Measurements from ENCODE around the gene OPCML. TPM values are rescaled to one million over a fixed set of nuclear protein-coding genes. Genes with fewer than 3 reads are reported as not detected.

Gene OPCML
- total RNA-seq, 2 donors from 2014 or later, result 0.34 TPM; not detected in 1

GRCh38 chr11:132888226-132888625, 644.1 kb downstream of the OPCML start:
- no peaks in the 10 kb centered on the region for H3K4me1 ChIP-seq (replicated peaks)
- no peak for DNase-seq (ENCODE audit: low spot score)
- H3K27me3 ChIP-seq (replicated peaks; ENCODE audit: insufficient read depth), result no peaks in the 10 kb centered on the region
- intact Hi-C loops (cut with DNase I), result no loop called here
- no peaks in the 10 kb centered on the region for H3K9me3 ChIP-seq
- TF ChIP-seq, protein P1, sequence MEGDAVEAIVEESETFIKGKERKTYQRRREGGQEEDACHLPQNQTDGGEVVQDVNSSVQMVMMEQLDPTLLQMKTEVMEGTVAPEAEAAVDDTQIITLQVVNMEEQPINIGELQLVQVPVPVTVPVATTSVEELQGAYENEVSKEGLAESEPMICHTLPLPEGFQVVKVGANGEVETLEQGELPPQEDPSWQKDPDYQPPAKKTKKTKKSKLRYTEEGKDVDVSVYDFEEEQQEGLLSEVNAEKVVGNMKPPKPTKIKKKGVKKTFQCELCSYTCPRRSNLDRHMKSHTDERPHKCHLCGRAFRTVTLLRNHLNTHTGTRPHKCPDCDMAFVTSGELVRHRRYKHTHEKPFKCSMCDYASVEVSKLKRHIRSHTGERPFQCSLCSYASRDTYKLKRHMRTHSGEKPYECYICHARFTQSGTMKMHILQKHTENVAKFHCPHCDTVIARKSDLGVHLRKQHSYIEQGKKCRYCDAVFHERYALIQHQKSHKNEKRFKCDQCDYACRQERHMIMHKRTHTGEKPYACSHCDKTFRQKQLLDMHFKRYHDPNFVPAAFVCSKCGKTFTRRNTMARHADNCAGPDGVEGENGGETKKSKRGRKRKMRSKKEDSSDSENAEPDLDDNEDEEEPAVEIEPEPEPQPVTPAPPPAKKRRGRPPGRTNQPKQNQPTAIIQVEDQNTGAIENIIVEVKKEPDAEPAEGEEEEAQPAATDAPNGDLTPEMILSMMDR (IDR thresholded peaks at IDR 0.05), result no peak
- TF ChIP-seq POLR2AphosphoS5 (IDR thresholded peaks at IDR 0.05), result no peak
- no peak overlapping the region for H3K4me3 ChIP-seq
- WGBS, result 46% methylated on average over 6 of the region's 6 CpGs
- no peaks in the 10 kb centered on the region for H3K36me3 ChIP-seq
- H3K27ac ChIP-seq, result no peak overlapping the region

GRCh38 chr11:132886335-132886734, 646.0 kb downstream of the OPCML start:
- Histone ChIP-seq H3K36me3 (no peaks in the 10 kb centered on the region), H3K27me3 (replicated peaks; ENCODE audit: insufficient read depth) (no peaks in the 10 kb centered on the region), H3K4me3 (no peak overlapping the region), H3K9me3 (no peaks in the 10 kb centered on the region), H3K27ac (no peak overlapping the region), H3K4me1 (replicated peaks) (no peaks in the 10 kb centered on the region)
- DNase-seq (ENCODE audit: low spot score), result no peak
- TF ChIP-seq, protein P1 (IDR thresholded peaks at IDR 0.05), result no peak
- TF ChIP-seq POLR2AphosphoS5 (IDR thresholded peaks at IDR 0.05) (no peak), POLR2A (IDR thresholded peaks at IDR 0.05) (no peak)
- WGBS, result 62% methylated on average over 6 of the region's 6 CpGs
- intact Hi-C loops (cut with DNase I), result no loop called here

- H3K27ac ChIP-seq, result no peak overlapping the region
- no peaks in the 10 kb centered on the region for H3K9me3 ChIP-seq
- 73% methylated on average over 3 of the region's 3 CpGs for WGBS
- H3K36me3 ChIP-seq, result no peaks in the 10 kb centered on the region
- H3K4me3 ChIP-seq, result no peak overlapping the region
- intact Hi-C loops (cut with DNase I), result no loop called here
- H3K27me3 ChIP-seq (replicated peaks; ENCODE audit: insufficient read depth), result no peaks in the 10 kb centered on the region
- no peak for DNase-seq (ENCODE audit: low spot score)
- TF ChIP-seq POLR2A (IDR thresholded peaks at IDR 0.05) (no peak), POLR2AphosphoS5 (IDR thresholded peaks at IDR 0.05) (no peak)
- TF ChIP-seq, protein P1 (IDR thresholded peaks at IDR 0.05), result no peak
- H3K4me1 ChIP-seq (replicated peaks), result no peaks in the 10 kb centered on the region
These were observed 649.1 kb downstream of the OPCML start for GRCh38 chr11:132883241-132883640.

DNA sequence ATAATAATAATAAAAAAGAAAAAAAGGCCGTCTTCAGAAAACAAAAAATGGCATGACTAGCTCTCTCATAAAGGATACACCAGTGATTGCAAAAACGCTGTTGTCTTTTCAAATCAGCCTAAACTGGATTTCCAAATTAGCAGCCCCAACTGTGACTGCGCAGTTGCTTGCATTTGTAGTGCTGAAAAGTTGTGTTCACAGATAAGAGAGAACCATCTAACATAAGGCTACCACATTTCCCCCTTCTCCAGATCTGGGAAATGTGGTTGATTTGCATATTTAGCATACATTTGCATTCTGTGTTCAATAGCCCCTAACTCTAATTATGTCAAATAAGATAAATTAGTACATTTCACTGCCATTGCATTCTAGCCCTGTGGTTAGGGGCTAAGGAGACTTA, 650.7 kb downstream of the OPCML start:
- H3K36me3 ChIP-seq, result no peaks in the 10 kb centered on the region
- TF ChIP-seq POLR2AphosphoS5 (IDR thresholded peaks at IDR 0.05), result no peak
- TF ChIP-seq, protein P1 (IDR thresholded peaks at IDR 0.05), result no peak
- TF ChIP-seq POLR2A (IDR thresholded peaks at IDR 0.05), result no peak
- H3K27me3 ChIP-seq (replicated peaks; ENCODE audit: insufficient read depth), result no peaks in the 10 kb centered on the region
- no peak overlapping the region for H3K4me3 ChIP-seq
- DNase-seq (ENCODE audit: low spot score), result no peak
- H3K27ac ChIP-seq, result no peak overlapping the region
- WGBS, result 64% methylated on average over 3 of the region's 3 CpGs
- H3K9me3 ChIP-seq, result no peaks in the 10 kb centered on the region
- no peaks in the 10 kb centered on the region for H3K4me1 ChIP-seq (replicated peaks)
- intact Hi-C loops (cut with DNase I), result no loop called here

GRCh38 chr11:132878111-132878510, 654.2 kb downstream of the OPCML start:
- Histone ChIP-seq H3K27me3 (replicated peaks; ENCODE audit: insufficient read depth) (no peaks in the 10 kb centered on the region), H3K9me3 (no peaks in the 10 kb centered on the region), H3K36me3 (no peaks in the 10 kb centered on the region), H3K4me1 (replicated peaks) (no peaks in the 10 kb centered on the region), H3K27ac (no peak overlapping the region), H3K4me3 (no peak overlapping the region)
- intact Hi-C loops (cut with DNase I), result no loop called here
- 72% methylated on average over 5 of the region's 5 CpGs for WGBS
- TF ChIP-seq POLR2AphosphoS5 (IDR thresholded peaks at IDR 0.05), result no peak
- TF ChIP-seq, protein P1 (IDR thresholded peaks at IDR 0.05), result no peak
- no peak for TF ChIP-seq POLR2A (IDR thresholded peaks at IDR 0.05)
- no peak for DNase-seq (ENCODE audit: low spot score)

Measured in prostate gland (tissue), 2 donors.